GM12878 (cell line): Measurements from ENCODE around the gene GEMIN7. TPM values are rescaled to one million over a fixed set of nuclear protein-coding genes. Genes with fewer than 3 reads are reported as not detected.

Source experiments
- ATAC-seq: fragments of 200-7000 bp; cut with Tn5 transposase; 3 replicates; pipeline ENCODE4 v1.9.1; 2020; ENCODE audit warnings: mild to moderate bottlenecking, moderate library complexity
- BruUV-seq: library from RNA; stranded (reverse); fragments of 400-500 nt; replicated peaks from 2 replicates; lab custom pipeline; 2021; lab: Mats Ljungman, UMichigan
- CTCF ChIA-PET: fragments of 300-600 bp; sonication (Branson Sonifier 250); formaldehyde crosslinking; extraction: SDS; loops from one replicate; lab custom pipeline; 2021; ENCODE audit warnings: inconsistent platforms; lab: Yijun Ruan, JAX
- POLR2A ChIA-PET: fragments of 350-600 bp; formaldehyde crosslinking; extraction: SDS; loops from one replicate; lab custom pipeline; 2021; ENCODE audit warnings: inconsistent platforms; lab: Charles Lee
- RAD21 ChIA-PET: fragments of 300-600 bp; sonication (Branson Sonifier 250); formaldehyde crosslinking; loops from one replicate; lab custom pipeline; 2023; ENCODE audit warnings: antibody characterized with exemption; ENCODE audit not compliant: unreplicated experiment; lab: Charles Lee
- SMC1A ChIA-PET: fragments of 300-600 bp; sonication (Branson Sonifier 250); formaldehyde crosslinking; loops from one replicate; lab custom pipeline; 2023; ENCODE audit not compliant: unreplicated experiment, uncharacterized antibody; lab: Charles Lee
- DNase-seq: peaks from one replicate; pipeline ENCODE4 v3.0.0-alpha.2; 2011; ENCODE audit warnings: low read depth, low spot score
- FAIRE-seq: peaks from 3 replicates; lab custom pipeline; 2011; peaks lifted over from hg19 to GRCh38; lab: Jason Lieb, UNC
- H2AFZ ChIP-seq: 2 replicates; pipeline ENCODE4 v1.6.0; 2011; ENCODE audit warnings: low read depth, low read length, control low read depth; ENCODE audit not compliant: control insufficient read depth
- H3K27ac ChIP-seq: 2 replicates; pipeline ENCODE4 v1.5.1; 2011; ENCODE audit warnings: control low read depth; ENCODE audit not compliant: control insufficient read depth, insufficient read depth
- H3K27me3 ChIP-seq, 2 experiments: replicated peaks in 1 of 2; 2 replicates each; pipeline versions ENCODE4 v1.6.0 to v1.6.1; 2011; ENCODE audit warnings: low read length in 1 of 2; ENCODE audit not compliant: control insufficient read depth in 2 of 2, insufficient read depth in 2 of 2
- H3K36me3 ChIP-seq, 2 experiments: 2 replicates each; pipeline ENCODE4 v1.5.1; 2011; ENCODE audit warnings: low read length in 1 of 2; ENCODE audit not compliant: control insufficient read depth in 2 of 2, insufficient read depth in 2 of 2
- H3K4me1 ChIP-seq: 2 replicates; pipeline ENCODE4 v1.6.1; 2011; ENCODE audit warnings: mild to moderate bottlenecking, low read length, moderate library complexity, mixed read lengths; ENCODE audit not compliant: control insufficient read depth, insufficient read depth
- H3K4me2 ChIP-seq: 2 replicates; pipeline ENCODE4 v1.6.0; 2011; ENCODE audit warnings: control low read depth; ENCODE audit not compliant: control insufficient read depth, insufficient read depth
- H3K4me3 ChIP-seq: fragments of 200-600 bp; sonication (generic); 2 replicates; pipeline ENCODE4 v1.5.1; 2016
- H3K79me2 ChIP-seq: 2 replicates; pipeline ENCODE4 v1.6.0; 2011; ENCODE audit warnings: low read length; ENCODE audit not compliant: control insufficient read depth, insufficient read depth
- H3K9ac ChIP-seq: 2 replicates; pipeline ENCODE4 v1.8.0; 2011; ENCODE audit warnings: low read length, control low read depth, mixed read lengths; ENCODE audit not compliant: control insufficient read depth, insufficient read depth
- H3K9me3 ChIP-seq: replicated peaks from 3 replicates; pipeline ENCODE4 v1.5.1; 2011; ENCODE audit warnings: mild to moderate bottlenecking, low read length; ENCODE audit not compliant: control insufficient read depth, insufficient read depth
- H4K20me1 ChIP-seq: 2 replicates; pipeline ENCODE4 v1.6.0; 2011; ENCODE audit not compliant: control insufficient read depth, insufficient read depth
- EGR1 ChIP-seq, 2 experiments: IDR thresholded peaks; 1 replicate in 1 of 2; 2 replicates in 1 of 2; pipeline ENCODE4 v1.6.1; 2011 to 2012; ENCODE audit warnings: low read depth in 2 of 2, low read length in 2 of 2, borderline replicate concordance in 1 of 2, mild to moderate bottlenecking in 1 of 2, moderate library complexity in 1 of 2
- FOS ChIP-seq: IDR thresholded peaks from 3 replicates; pipeline ENCODE4 v1.6.1; 2011; ENCODE audit warnings: borderline replicate concordance; ENCODE audit not compliant: insufficient read length; ENCODE audit errors: extremely low read depth
- GATAD2B ChIP-seq: fragments of 450-650 bp; conservative IDR thresholded peaks from 2 replicates; pipeline ENCODE4 v1.6.1; 2017; ENCODE audit warnings: low read depth, mild to moderate bottlenecking, moderate library complexity
- NFIC ChIP-seq: IDR thresholded peaks from 2 replicates; pipeline ENCODE4 v1.6.1; 2012; ENCODE audit warnings: low read depth, mild to moderate bottlenecking, inconsistent platforms, low read length, moderate library complexity
- PML ChIP-seq: IDR thresholded peaks from 2 replicates; pipeline ENCODE4 v1.6.1; 2012; ENCODE audit warnings: low read length, inconsistent platforms
- SIN3A ChIP-seq: IDR thresholded peaks from 2 replicates; pipeline ENCODE4 v1.6.1; 2012; ENCODE audit warnings: low read depth, low read length, improper control_type of control experiment
- SUPT20H ChIP-seq: IDR thresholded peaks from 2 replicates; pipeline ENCODE4 v1.6.1; 2011; ENCODE audit warnings: low read depth, mild to moderate bottlenecking, low read length, moderate library complexity, borderline replicate concordance; ENCODE audit not compliant: control insufficient read depth
- ZBED1 ChIP-seq: IDR thresholded peaks from 2 replicates; pipeline ENCODE4 v1.6.1; 2016; ENCODE audit warnings: borderline replicate concordance
- ZBTB33 ChIP-seq: fragments of 450-650 bp; IDR thresholded peaks from 2 replicates; pipeline ENCODE4 v1.6.1; 2017; ENCODE audit warnings: mild to moderate bottlenecking
- ZNF24 ChIP-seq: fragments of 450-650 bp; IDR thresholded peaks from 2 replicates; pipeline ENCODE4 v1.6.1; 2017; ENCODE audit warnings: antibody characterized with exemption, mild to moderate bottlenecking
- WGBS: methylation state at CpG from one replicate; pipeline ENCODE4 v1.1.6; 2016; ENCODE audit warnings: low lambda C conversion rate; ENCODE audit not compliant: insufficient replicate concordance, insufficient coverage; ENCODE audit errors: missing lambda C conversion rate; 5-methylcytosine and 5-hydroxymethylcytosine counted together
- in situ Hi-C: fragments of 300-500 bp; cut with MboI; formaldehyde crosslinking; loops from 9 replicates; pipeline ENCODE4 v1.14.3; 2018; ENCODE audit warnings: mixed read lengths
- intact Hi-C: fragments of 100-400 bp; cut with micrococcal nuclease; formaldehyde crosslinking; loops from one replicate; pipeline ENCODE4 v1.14.2; 2022; ENCODE audit not compliant: unreplicated experiment
- polyA plus RNA-seq, 11 experiments: library from polyadenylated mRNA; depleted of rRNA in 4 of 11; unstranded in 6 of 11; stranded (reverse) in 5 of 11; fragments of >200 nt; fragmentation: Nextera tagmentation in 4 of 11; fragmentation: Illumina TruSeq in 1 of 11; extraction: Ambion mirVana in 4 of 11; extraction: Trizol in 1 of 11; gene quantifications; 1 replicate in 1 of 11; 2 replicates in 10 of 11; pipeline versions ENCODE4 v1.2.1 to v1.2.3, GENCODE V29; 2011 to 2016; ENCODE audit warnings: inconsistent platforms in 2 of 11, missing spikeins in 2 of 11, low read depth in 1 of 11
- total RNA-seq, 4 experiments: library from RNA; depleted of rRNA in 3 of 4; stranded (reverse); fragments of >200 nt in 3 of 4; fragmentation: Illumina TruSeq in 1 of 4; extraction: Trizol in 1 of 4; gene quantifications; 2 replicates each; pipeline versions ENCODE4 v1.2.1 to v1.2.3, GENCODE V29; 2013 to 2021
- TF ChIP-seq, protein P1 (sequence below): IDR thresholded peaks from 2 replicates; pipeline ENCODE4 v1.6.1; 2012; ENCODE audit warnings: improper control_type of control experiment, low read depth, low read length; ENCODE audit not compliant: insufficient replicate concordance
- TF ChIP-seq, protein P2 (sequence below): fragments of 450-650 bp; IDR thresholded peaks from 2 replicates; pipeline ENCODE4 v1.6.1; 2016; ENCODE audit warnings: mild to moderate bottlenecking

GEMIN7 gene
- total and polyA plus RNA-seq, 10 of the 15 experiments (the other 5 are each of a cell fraction or from before 2014, with no cell fraction given) = 21.1 to 76.7 (median 44.9) TPM

DNA sequence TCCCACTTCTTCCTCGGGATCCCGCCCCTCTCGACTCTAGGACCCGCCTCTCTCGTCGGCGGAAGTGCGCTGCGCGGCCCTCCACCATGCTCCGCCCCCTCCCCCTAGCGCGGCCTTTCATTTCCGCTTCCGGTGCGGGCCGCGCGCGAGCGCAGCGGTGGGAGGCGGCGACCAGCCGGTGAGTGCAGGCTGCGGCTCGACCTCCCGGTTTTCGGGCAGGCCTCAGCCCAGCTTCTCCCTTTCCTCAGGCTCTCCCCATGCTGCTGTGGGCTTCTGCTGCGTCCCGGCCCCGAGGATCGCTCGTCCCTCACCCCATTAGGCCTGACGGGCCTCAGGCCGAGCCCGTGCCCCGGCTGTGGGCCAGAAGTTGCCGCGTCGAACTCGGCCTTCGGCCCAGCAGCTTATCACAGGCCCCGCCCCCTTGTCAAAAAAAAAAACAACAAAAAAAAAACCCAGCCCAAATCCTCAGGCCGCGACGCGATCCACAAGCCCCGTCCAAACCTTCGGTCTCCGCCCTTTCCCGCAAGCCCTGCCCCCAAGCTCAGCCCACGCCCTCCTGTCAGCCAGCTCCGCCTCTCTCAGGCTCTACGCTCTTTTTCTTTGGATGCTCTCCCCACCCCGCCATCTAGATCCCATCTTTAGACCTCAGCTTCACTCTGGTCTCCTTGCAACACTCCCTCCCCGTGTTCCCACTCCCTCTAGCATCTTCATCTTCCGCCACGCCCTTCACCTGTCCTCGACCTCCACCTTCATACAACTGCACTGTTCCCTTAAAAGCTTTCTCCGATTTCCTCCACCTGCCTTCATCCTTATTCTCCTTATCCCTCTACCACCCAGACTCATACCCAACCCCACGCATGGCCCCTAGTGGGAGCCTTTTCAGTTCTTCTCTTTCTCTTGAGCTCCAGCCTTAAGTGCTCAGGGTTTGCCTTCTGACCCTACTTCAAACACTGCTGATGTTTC lies 39.8 kb upstream of the GEMIN7 start, which contains the start of gene CLASRP:
CLASRP (plus strand) TSS at position 115 of the 963 bp plus-strand sequence. CDS start 1,168 bp downstream, outside the sequence.
- peaks cover 10% of the 10 kb centered on the region for H3K4me1 ChIP-seq
- in situ Hi-C loops = no loop called here
- 1% methylated on average over 43 of the region's 62 CpGs for WGBS
- peaks cover 42% of the 10 kb centered on the region for H3K79me2 ChIP-seq
- POLR2A ChIA-PET = interaction anchor here (0.6 to 1.9 kb wide), 26 partner anchors 10 to 378 kb away, joined by 3 to 11 read pairs (median 4); partner anchors contain the start of genes BLOC1S3, CLPTM1, TRAPPC6A and ZNF296
- CTCF ChIA-PET = interaction anchor here (1.0 to 2.9 kb wide), 13 partner anchors 10 to 141 kb away, joined by 3 to 14 read pairs (median 4); partner anchors contain the start of gene BLOC1S3
- peaks cover 12 to 33% of the 10 kb centered on the region in 2 experiments; a peak in 3 of 4 replicates for H3K36me3 ChIP-seq
- no peaks in the 10 kb centered on the region for H3K27me3 ChIP-seq
- peak; percentile 87 for FAIRE-seq
- RAD21 ChIA-PET = interaction anchor here (0.8 to 3.3 kb wide), 13 partner anchors 8 to 148 kb away, joined by 3 to 21 read pairs (median 5); no protein-coding TSS in a partner anchor
- SMC1A ChIA-PET = interaction anchor here (0.6 to 2.2 kb wide), 18 partner anchors 8 to 268 kb away, joined by 3 to 10 read pairs (median 4); no protein-coding TSS in a partner anchor
- H2AFZ ChIP-seq = peak within 1 kb of the TSS; percentile 75
- H3K4me3 ChIP-seq = peak within 1 kb of the TSS; percentile 76
- peak; percentile 44 for DNase-seq
- peak; percentile 97 for ATAC-seq
- peak within 1 kb of the TSS; percentile 94 for H3K27ac ChIP-seq
- peak within 1 kb of the TSS; percentile 95 for H3K9ac ChIP-seq
- BruUV-seq = no TSS peak
- H3K9me3 ChIP-seq = no peaks in the 10 kb centered on the region
- peaks cover 7% of the 10 kb centered on the region; the same call in 1 of the 2 replicates for H4K20me1 ChIP-seq
- intact Hi-C loops = no loop called here
- H3K4me2 ChIP-seq = peak within 1 kb of the TSS; percentile 73
- TF ChIP-seq SUPT20H = no peak
- no peak for TF ChIP-seq FOS
- peak in 1 of 2 experiments; percentile 51; a peak in 1 of 3 replicates for TF ChIP-seq EGR1 (IDR thresholded peaks at IDR 0.05; ENCODE audit: borderline replicate concordance in 1 of 2, low read depth in 2 of 2, low read length in 2 of 2)
- TF ChIP-seq SIN3A = peak; percentile 72; the same call in 1 of the 2 replicates
- TF ChIP-seq ZBED1 = no peak
- no peak for TF ChIP-seq ZNF24
- no peak for TF ChIP-seq ZBTB33
- peak; percentile 92 for TF ChIP-seq PML
- peak; percentile 72 for TF ChIP-seq GATAD2B
- TF ChIP-seq, protein P1, sequence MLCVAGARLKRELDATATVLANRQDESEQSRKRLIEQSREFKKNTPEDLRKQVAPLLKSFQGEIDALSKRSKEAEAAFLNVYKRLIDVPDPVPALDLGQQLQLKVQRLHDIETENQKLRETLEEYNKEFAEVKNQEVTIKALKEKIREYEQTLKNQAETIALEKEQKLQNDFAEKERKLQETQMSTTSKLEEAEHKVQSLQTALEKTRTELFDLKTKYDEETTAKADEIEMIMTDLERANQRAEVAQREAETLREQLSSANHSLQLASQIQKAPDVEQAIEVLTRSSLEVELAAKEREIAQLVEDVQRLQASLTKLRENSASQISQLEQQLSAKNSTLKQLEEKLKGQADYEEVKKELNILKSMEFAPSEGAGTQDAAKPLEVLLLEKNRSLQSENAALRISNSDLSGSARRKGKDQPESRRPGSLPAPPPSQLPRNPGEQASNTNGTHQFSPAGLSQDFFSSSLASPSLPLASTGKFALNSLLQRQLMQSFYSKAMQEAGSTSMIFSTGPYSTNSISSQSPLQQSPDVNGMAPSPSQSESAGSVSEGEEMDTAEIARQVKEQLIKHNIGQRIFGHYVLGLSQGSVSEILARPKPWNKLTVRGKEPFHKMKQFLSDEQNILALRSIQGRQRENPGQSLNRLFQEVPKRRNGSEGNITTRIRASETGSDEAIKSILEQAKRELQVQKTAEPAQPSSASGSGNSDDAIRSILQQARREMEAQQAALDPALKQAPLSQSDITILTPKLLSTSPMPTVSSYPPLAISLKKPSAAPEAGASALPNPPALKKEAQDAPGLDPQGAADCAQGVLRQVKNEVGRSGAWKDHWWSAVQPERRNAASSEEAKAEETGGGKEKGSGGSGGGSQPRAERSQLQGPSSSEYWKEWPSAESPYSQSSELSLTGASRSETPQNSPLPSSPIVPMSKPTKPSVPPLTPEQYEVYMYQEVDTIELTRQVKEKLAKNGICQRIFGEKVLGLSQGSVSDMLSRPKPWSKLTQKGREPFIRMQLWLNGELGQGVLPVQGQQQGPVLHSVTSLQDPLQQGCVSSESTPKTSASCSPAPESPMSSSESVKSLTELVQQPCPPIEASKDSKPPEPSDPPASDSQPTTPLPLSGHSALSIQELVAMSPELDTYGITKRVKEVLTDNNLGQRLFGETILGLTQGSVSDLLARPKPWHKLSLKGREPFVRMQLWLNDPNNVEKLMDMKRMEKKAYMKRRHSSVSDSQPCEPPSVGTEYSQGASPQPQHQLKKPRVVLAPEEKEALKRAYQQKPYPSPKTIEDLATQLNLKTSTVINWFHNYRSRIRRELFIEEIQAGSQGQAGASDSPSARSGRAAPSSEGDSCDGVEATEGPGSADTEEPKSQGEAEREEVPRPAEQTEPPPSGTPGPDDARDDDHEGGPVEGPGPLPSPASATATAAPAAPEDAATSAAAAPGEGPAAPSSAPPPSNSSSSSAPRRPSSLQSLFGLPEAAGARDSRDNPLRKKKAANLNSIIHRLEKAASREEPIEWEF = no peak
- TF ChIP-seq NFIC = no peak
- TF ChIP-seq, protein P2, sequence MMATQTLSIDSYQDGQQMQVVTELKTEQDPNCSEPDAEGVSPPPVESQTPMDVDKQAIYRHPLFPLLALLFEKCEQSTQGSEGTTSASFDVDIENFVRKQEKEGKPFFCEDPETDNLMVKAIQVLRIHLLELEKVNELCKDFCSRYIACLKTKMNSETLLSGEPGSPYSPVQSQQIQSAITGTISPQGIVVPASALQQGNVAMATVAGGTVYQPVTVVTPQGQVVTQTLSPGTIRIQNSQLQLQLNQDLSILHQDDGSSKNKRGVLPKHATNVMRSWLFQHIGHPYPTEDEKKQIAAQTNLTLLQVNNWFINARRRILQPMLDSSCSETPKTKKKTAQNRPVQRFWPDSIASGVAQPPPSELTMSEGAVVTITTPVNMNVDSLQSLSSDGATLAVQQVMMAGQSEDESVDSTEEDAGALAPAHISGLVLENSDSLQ = peak; percentile 55; the same call in 1 of the 2 replicates
